DND-41 (cell line): ENCODE data around the gene TSPOAP1.

Source experiments
- CTCF ChIP-seq: IDR thresholded peaks from 2 replicates; pipeline ENCODE4 v1.5.1; 2012; ENCODE audit warnings: borderline replicate concordance, low read length, moderate library complexity, mild to moderate bottlenecking; ENCODE audit not compliant: poor library complexity, severe bottlenecking; ENCODE audit errors: extremely low read depth
- EZH2 ChIP-seq: IDR thresholded peaks from 3 replicates; pipeline ENCODE4 v1.6.1; 2012; ENCODE audit warnings: borderline replicate concordance, low read depth, mild to moderate bottlenecking, moderate library complexity, low read length, inconsistent platforms; ENCODE audit not compliant: severe bottlenecking

DNA sequence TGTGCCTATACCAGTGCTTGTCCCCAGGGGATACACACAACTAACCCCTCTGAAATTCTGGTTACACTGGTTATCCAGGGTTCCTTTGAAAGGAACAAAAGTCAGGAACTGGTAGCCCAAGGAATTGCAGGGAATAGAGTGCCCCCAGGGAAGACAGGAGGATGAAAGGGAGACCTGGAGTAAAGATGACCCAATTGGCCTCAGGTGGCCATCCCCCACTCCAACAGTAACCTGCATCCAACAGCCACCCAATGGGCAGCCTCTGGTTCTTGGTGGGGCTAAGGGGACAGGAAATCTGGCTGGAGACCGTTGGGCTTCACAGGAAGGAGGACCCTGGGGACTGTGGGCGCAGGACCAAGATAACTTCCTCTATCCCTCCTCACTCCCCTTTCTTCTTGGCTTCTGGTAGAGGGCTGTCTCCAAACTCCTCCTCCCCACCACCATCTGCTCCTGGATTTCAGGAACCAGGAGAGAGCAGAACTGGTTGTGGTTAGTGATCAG is 47.0 kb downstream of the TSPOAP1 start:
- TF ChIP-seq CTCF (no peak), EZH2 (no peak)
